ENCODE measurements around the gene GTF2F1. TPM values are rescaled to one million over a fixed set of nuclear protein-coding genes. Genes with fewer than 3 reads are reported as not detected.
"Not testable (repeated sequence)": the region's sequence is repeated elsewhere in the genome, so short reads cannot be mapped to it uniquely, and the experiment has no call there.

The GTF2F1 gene
- total RNA-seq, 1 donor from 2014 or later = 52.8 TPM

GRCh38 chr19:6402058-6402457 is 9.1 kb upstream of the GTF2F1 start:
- H3K27ac ChIP-seq = no peak overlapping the region
- H3K36me3 ChIP-seq = no peaks in the 10 kb centered on the region
- no peaks in the 10 kb centered on the region for H3K9me3 ChIP-seq
- no peak overlapping the region for H3K4me3 ChIP-seq
- H3K27me3 ChIP-seq = no peaks in the 10 kb centered on the region
- H3K4me1 ChIP-seq = no peaks in the 10 kb centered on the region
- TF ChIP-seq CTCF (IDR thresholded peaks at IDR 0.05) = no peak
- no peak for TF ChIP-seq POLR2AphosphoS5 (IDR thresholded peaks at IDR 0.05; ENCODE audit: insufficient read depth in 1 of 2, low read depth in 1 of 2)
- TF ChIP-seq POLR2A (IDR thresholded peaks at IDR 0.05) = no peak
- intact Hi-C loops (cut with DNase I) = no loop called here
- no peak for DNase-seq (ENCODE audit: extremely low spot score in 2 of 2)

- intact Hi-C loops (cut with DNase I); H3K36me3 ChIP-seq; DNase-seq (ENCODE audit: extremely low spot score in 2 of 2); H3K4me3 ChIP-seq; H3K4me1 ChIP-seq; H3K27me3 ChIP-seq; H3K27ac ChIP-seq; H3K9me3 ChIP-seq: not testable (repeated sequence)
Measured at GRCh38 chr19:6400062-6400944, 7.3 kb upstream of the GTF2F1 start.

GRCh38 chr19:6396305-6396704 is 3.3 kb upstream of the GTF2F1 start:
- H3K4me1 ChIP-seq = peaks cover 15% of the 10 kb centered on the region
- no peaks in the 10 kb centered on the region for H3K9me3 ChIP-seq
- no peak overlapping the region for H3K27ac ChIP-seq
- DNase-seq (ENCODE audit: extremely low spot score in 2 of 2) = no peak
- H3K36me3 ChIP-seq = no peaks in the 10 kb centered on the region
- no peaks in the 10 kb centered on the region for H3K27me3 ChIP-seq
- H3K4me3 ChIP-seq = no peak overlapping the region
- TF ChIP-seq POLR2AphosphoS5 (IDR thresholded peaks at IDR 0.05; ENCODE audit: insufficient read depth in 1 of 2, low read depth in 1 of 2) (no peak), CTCF (IDR thresholded peaks at IDR 0.05) (no peak), POLR2A (IDR thresholded peaks at IDR 0.05) (no peak)
- intact Hi-C loops (cut with DNase I) = no loop called here

- H3K4me3 ChIP-seq = no peak overlapping the region
- peaks cover 0 to 5% of the 10 kb centered on the region in 2 donors for H3K36me3 ChIP-seq
- H3K4me1 ChIP-seq = peaks cover 20% of the 10 kb centered on the region
- H3K27me3 ChIP-seq = no peaks in the 10 kb centered on the region
- no peak overlapping the region for H3K27ac ChIP-seq
- TF ChIP-seq POLR2A (IDR thresholded peaks at IDR 0.05) = no peak
- no peak for TF ChIP-seq CTCF (IDR thresholded peaks at IDR 0.05)
- no peak for TF ChIP-seq POLR2AphosphoS5 (IDR thresholded peaks at IDR 0.05; ENCODE audit: insufficient read depth in 1 of 2, low read depth in 1 of 2)
- H3K9me3 ChIP-seq = no peaks in the 10 kb centered on the region
- no peak for DNase-seq (ENCODE audit: extremely low spot score in 2 of 2)
- intact Hi-C loops (cut with DNase I) = no loop called here
Measured at GRCh38 chr19:6394831-6395230, 1.9 kb upstream of the GTF2F1 start.

GRCh38 chr19:6393983-6394412 is 1.0 kb upstream of the GTF2F1 start:
- peak overlapping the region; percentile 77 for H3K27ac ChIP-seq
- peak overlapping the region; percentile 57 to 79 for H3K4me3 ChIP-seq
- no peaks in the 10 kb centered on the region for H3K27me3 ChIP-seq
- peaks cover 20% of the 10 kb centered on the region for H3K4me1 ChIP-seq
- peaks cover 0 to 12% of the 10 kb centered on the region in 2 donors for H3K36me3 ChIP-seq
- intact Hi-C loops (cut with DNase I) = no loop called here
- no peak for TF ChIP-seq POLR2AphosphoS5 (IDR thresholded peaks at IDR 0.05; ENCODE audit: insufficient read depth in 1 of 2, low read depth in 1 of 2)
- TF ChIP-seq CTCF (IDR thresholded peaks at IDR 0.05) = no peak
- no peak for TF ChIP-seq POLR2A (IDR thresholded peaks at IDR 0.05)
- no peak for DNase-seq (ENCODE audit: extremely low spot score in 2 of 2)
- no peaks in the 10 kb centered on the region for H3K9me3 ChIP-seq
